ENCODE results near the gene PRR7. TPM values are rescaled to one million over a fixed set of nuclear protein-coding genes. Genes with fewer than 3 reads are reported as not detected.

PRR7 gene
- total RNA-seq, 4 donors from 2014 or later = 1.9 to 3.0 TPM; not detected in 2

DNA sequence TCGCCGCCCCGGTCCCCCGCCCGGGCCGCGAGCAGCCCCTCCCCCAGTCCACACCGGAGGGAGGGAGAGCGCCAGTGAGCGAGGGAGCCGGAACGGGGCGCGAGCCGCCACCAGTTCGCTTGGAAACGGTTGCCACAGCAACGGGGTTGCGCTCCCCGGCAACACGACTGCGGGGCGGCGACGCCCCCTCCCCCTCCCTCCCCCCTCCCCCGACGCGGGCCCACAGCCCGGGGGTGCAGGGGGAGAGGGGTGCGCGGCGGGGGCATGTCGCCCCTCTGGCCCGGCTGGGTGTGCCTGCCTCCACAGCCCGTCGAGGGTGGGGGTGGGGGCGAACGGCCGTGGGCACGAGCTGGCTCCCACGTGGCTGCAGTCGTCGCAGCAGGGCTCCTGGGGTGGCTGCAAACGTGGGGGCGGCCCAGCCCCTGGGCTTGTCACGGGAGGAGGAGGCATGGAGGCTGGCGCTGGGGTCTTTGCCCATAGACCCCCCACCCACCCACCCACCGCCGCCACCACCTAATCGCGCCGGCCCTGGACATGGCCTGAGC lies 524 bp downstream of the PRR7 start:
- TF ChIP-seq, protein P1, sequence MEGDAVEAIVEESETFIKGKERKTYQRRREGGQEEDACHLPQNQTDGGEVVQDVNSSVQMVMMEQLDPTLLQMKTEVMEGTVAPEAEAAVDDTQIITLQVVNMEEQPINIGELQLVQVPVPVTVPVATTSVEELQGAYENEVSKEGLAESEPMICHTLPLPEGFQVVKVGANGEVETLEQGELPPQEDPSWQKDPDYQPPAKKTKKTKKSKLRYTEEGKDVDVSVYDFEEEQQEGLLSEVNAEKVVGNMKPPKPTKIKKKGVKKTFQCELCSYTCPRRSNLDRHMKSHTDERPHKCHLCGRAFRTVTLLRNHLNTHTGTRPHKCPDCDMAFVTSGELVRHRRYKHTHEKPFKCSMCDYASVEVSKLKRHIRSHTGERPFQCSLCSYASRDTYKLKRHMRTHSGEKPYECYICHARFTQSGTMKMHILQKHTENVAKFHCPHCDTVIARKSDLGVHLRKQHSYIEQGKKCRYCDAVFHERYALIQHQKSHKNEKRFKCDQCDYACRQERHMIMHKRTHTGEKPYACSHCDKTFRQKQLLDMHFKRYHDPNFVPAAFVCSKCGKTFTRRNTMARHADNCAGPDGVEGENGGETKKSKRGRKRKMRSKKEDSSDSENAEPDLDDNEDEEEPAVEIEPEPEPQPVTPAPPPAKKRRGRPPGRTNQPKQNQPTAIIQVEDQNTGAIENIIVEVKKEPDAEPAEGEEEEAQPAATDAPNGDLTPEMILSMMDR (IDR thresholded peaks at IDR 0.05) = no peak
- TF ChIP-seq POLR2A (IDR thresholded peaks at IDR 0.05) = no peak
- Histone ChIP-seq H3K4me3 (peak overlapping the region; percentile 35 to 57), H3K27ac (no peak overlapping the region), H3K36me3 (no peaks in the 10 kb centered on the region), H3K9me3 (no peaks in the 10 kb centered on the region), H3K27me3 (no peaks in the 10 kb centered on the region), H3K4me1 (peaks cover 0 to 16% of the 10 kb centered on the region in 2 donors)
- intact Hi-C loops (cut with DNase I; ENCODE audit: low total_unique reads) = no loop called here
- DNase-seq = peak in 1 of 2 donors; percentile 46

DNA sequence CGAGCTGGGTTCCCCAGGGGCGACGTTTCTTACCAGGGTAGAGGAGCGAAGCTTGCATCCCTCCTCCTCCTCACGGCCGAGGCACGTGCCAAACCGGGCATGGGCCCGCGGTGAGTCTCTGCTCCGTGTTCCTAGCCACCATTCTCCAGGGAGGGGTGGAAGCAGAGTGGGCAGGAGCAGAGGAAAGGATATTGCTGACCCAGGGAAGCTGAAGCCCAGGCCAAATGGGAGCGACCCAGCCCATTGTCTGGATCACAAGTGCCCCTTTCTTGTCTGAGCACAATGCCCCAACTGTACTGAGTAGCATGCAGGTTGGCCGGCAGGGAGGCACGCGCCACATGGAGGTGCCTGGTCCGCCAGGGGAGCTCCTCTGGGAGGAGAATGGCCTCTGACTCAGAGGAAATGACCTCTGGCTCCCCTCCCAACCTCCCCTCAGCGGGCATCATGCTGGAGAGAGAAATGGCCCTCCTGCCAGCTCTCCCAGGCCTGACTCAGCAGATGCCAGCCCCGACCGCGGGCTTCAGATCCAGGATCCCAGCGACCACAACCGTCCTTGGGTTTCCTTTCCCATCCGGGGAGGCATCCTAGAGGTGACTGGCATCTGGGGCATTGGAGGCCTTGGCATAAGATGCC lies 1.1 kb downstream of the PRR7 start:
- DNase-seq = peak in 1 of 2 donors; percentile 41
- no peak for TF ChIP-seq POLR2A (IDR thresholded peaks at IDR 0.05)
- TF ChIP-seq, protein P1 (IDR thresholded peaks at IDR 0.05) = no peak
- Histone ChIP-seq H3K36me3 (no peaks in the 10 kb centered on the region), H3K4me3 (no peak overlapping the region), H3K4me1 (peaks cover 0 to 16% of the 10 kb centered on the region in 2 donors), H3K27me3 (no peaks in the 10 kb centered on the region), H3K27ac (no peak overlapping the region), H3K9me3 (no peaks in the 10 kb centered on the region)
- intact Hi-C loops (cut with DNase I; ENCODE audit: low total_unique reads) = no loop called here

DNA sequence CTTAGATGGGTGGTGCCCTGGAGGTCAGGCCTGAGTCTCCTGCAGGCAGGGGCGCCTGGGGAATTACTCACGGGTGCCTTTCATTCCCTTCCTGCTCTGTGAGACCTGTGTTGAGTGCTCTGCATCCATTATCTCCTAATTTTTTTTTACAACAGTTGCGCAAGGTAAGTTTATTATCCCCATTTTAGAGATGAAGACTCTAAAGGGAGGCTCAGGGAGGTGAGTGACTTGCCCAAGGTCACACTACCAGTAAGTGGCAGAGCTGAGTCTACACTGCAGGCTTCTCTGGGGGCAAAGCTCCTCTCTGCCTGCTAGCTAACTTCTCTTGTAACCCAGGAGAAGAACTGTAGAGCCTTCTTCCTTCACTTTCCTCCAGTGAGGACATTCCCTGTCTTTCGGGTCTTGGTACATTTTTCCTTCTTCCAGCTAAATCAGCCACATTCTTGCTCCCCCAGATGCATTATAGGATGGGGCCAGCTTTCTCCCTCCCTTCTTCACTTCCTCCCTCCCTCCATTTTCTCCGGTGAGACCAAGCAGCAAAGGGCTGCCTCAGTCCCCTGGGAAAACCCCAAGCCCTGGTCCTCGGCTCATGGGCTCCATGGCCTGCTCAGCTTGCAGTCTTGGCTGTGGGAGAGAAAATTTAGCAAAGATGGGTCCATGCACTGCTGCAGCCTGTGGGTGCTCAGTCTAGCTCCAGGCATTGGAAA lies 1.8 kb downstream of the PRR7 start:
- Histone ChIP-seq H3K27me3 (no peaks in the 10 kb centered on the region), H3K4me1 (peaks cover 0 to 16% of the 10 kb centered on the region in 2 donors), H3K9me3 (no peaks in the 10 kb centered on the region), H3K36me3 (no peaks in the 10 kb centered on the region), H3K27ac (no peak overlapping the region), H3K4me3 (no peak overlapping the region)
- TF ChIP-seq, protein P1 (IDR thresholded peaks at IDR 0.05) = no peak
- no peak for TF ChIP-seq POLR2A (IDR thresholded peaks at IDR 0.05)
- no peak for DNase-seq
- intact Hi-C loops (cut with DNase I; ENCODE audit: low total_unique reads) = no loop called here

DNA sequence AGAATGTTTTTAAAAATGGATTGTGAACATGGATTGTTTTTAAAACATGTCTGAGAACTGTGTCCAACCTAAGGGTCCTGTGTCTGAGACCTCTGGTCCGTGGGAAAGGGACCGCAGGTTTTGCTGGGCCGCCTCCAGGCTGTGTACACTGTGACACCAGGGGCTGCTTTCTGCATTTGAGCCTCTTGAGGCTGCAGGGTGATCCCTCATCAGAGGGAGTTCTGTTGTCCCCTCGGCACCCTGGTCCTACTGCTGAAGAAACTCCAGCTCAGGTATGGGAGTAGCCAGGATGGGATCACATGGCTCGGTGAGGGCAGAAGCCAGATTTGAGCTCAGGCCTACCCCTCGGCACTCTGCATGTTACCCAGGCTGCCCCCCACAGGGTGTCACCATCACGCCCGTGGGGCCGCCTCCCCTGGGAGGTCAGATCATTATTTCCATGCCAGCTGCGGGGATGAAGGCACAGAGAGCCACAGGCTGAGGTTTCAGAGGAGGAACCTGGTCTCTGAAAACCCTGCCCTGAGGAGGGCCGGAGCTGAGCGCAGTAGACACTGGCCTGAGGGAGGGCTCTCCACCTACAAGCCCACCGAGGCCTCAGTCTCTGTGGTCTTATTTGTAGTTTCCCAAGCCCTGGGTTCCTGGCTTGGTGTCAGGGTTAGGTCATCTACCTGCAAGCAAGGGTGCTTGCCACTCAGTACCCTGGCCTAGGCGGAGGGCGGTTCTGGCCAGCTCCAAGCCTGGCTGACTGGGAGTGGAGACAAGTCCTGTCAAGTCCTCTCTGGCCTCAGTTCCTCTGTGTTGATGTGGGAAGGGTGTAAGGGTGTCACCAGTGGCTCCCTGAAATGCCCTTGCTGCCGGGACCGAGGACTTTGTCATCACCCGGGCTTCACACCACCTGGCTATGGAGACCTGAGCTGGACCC lies 2.8 kb downstream of the PRR7 start:
- H3K27ac ChIP-seq = no peak overlapping the region
- H3K27me3 ChIP-seq = no peaks in the 10 kb centered on the region

More for the DNA sequence above, 2.8 kb downstream of the PRR7 start:
- Histone ChIP-seq H3K36me3 (no peaks in the 10 kb centered on the region), H3K4me1 (peaks cover 0 to 21% of the 10 kb centered on the region in 2 donors), H3K4me3 (no peak overlapping the region), H3K9me3 (no peaks in the 10 kb centered on the region)
- TF ChIP-seq, protein P1 (IDR thresholded peaks at IDR 0.05) = no peak
- no peak for TF ChIP-seq POLR2A (IDR thresholded peaks at IDR 0.05)
- intact Hi-C loops (cut with DNase I; ENCODE audit: low total_unique reads) = loop anchor here (5.0 kb wide), 1 partner anchor 47 kb away; the partner anchor contains the start of gene PFN3
- no peak for DNase-seq
